ENCODE results near the gene PIEZO1. TPM values are rescaled to one million over a fixed set of nuclear protein-coding genes. Genes with fewer than 3 reads are reported as not detected.

The PIEZO1 gene
- polyA plus RNA-seq, 2 of the 4 experiments (the other 2 are of a cell fraction): 26.1 to 84.7 TPM

GRCh38 chr16:88815227-88815626, 30.2 kb upstream of the PIEZO1 start (continued):
- TF ChIP-seq, protein P1, sequence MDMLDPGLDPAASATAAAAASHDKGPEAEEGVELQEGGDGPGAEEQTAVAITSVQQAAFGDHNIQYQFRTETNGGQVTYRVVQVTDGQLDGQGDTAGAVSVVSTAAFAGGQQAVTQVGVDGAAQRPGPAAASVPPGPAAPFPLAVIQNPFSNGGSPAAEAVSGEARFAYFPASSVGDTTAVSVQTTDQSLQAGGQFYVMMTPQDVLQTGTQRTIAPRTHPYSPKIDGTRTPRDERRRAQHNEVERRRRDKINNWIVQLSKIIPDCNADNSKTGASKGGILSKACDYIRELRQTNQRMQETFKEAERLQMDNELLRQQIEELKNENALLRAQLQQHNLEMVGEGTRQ (IDR thresholded peaks at IDR 0.05): no peak
- no peak for TF ChIP-seq KDM1A (IDR thresholded peaks at IDR 0.05; ENCODE audit: low read depth)
- TF ChIP-seq RARB (CRISPR knock-in tag; IDR thresholded peaks at IDR 0.05): no peak

GRCh38 chr16:88814144-88814502, 29.1 kb upstream of the PIEZO1 start:
- 89% methylated on average over 13 of the region's 13 CpGs for WGBS (ENCODE audit: missing lambda C conversion rate)
- CTCF ChIA-PET: interaction anchor here (0.6 to 3.8 kb wide), 5 partner anchors 43 to 353 kb away, joined by 3 to 28 read pairs (median 3); partner anchors contain the start of genes GALNS and TRAPPC2L
- no peak overlapping the region for H3K4me2 ChIP-seq
- no peak overlapping the region for H3K27ac ChIP-seq
- no peak for DNase-seq (ENCODE audit: low read depth in 1 of 2, low spot score in 1 of 2)
- no peak for FAIRE-seq
- no peak overlapping the region for H3K4me3 ChIP-seq
- POLR2A ChIA-PET: interaction anchor here (4.8 kb wide), 1 partner anchor 43 kb away, joined by 33 read pairs; the partner anchor contains the start of genes GALNS and TRAPPC2L
- H3K9me3 ChIP-seq: no peaks in the 10 kb centered on the region
- TF ChIP-seq ATOH8 (CRISPR knock-in tag; IDR thresholded peaks at IDR 0.05; ENCODE audit: low read depth): no peak
- TF ChIP-seq POLR2A (IDR thresholded peaks at IDR 0.05; ENCODE audit: low read length): no peak
- no peak for TF ChIP-seq ZC3H11A (IDR thresholded peaks at IDR 0.05)
- no peak for TF ChIP-seq CBX2 (IDR thresholded peaks at IDR 0.05; ENCODE audit: borderline replicate concordance, low read depth)
- TF ChIP-seq HES2 (IDR thresholded peaks at IDR 0.05): no peak
- no peak for TF ChIP-seq RNF2 (IDR thresholded peaks at IDR 0.05; ENCODE audit: borderline replicate concordance, low read depth)
- no peak for TF ChIP-seq BHLHE40 (IDR thresholded peaks at IDR 0.05; ENCODE audit: low read depth, low read length)
- peaks cover 21% of the 10 kb centered on the region for H3K4me1 ChIP-seq
- no peak for ATAC-seq

- DNase-seq (ENCODE audit: low read depth in 1 of 2, low spot score in 1 of 2) (no peak), ATAC-seq (no peak), FAIRE-seq (no peak)
- no peaks in the 10 kb centered on the region for H3K9me3 ChIP-seq
- H3K27ac ChIP-seq: peak overlapping the region in 1 of 2 experiments; percentile 98; a peak in 3 of 6 replicates
- H3K4me1 ChIP-seq: peaks cover 21% of the 10 kb centered on the region
- ChIA-PET CTCF (interaction anchor here (0.5 to 3.8 kb wide), 9 partner anchors 8 to 439 kb away, joined by 3 to 28 read pairs (median 4); partner anchors contain the start of genes GALNS and TRAPPC2L), POLR2A (interaction anchor here (3.8 to 4.8 kb wide), 2 partner anchors 29 to 44 kb away, joined by 18 to 33 read pairs; partner anchors contain the start of genes GALNS, PIEZO1 and TRAPPC2L)
- TF ChIP-seq HDAC2 (IDR thresholded peaks at IDR 0.05) (no peak), CEBPB (IDR thresholded peaks at IDR 0.05) (no peak), MAZ (IDR thresholded peaks at IDR 0.05; ENCODE audit: borderline replicate concordance, low read depth, low read length) (no peak), BHLHE40 (IDR thresholded peaks at IDR 0.05; ENCODE audit: low read depth, low read length) (no peak), SMC3 (IDR thresholded peaks at IDR 0.05) (no peak), TP53 (CRISPR knock-in tag; IDR thresholded peaks at IDR 0.05) (no peak), HOXA7 (CRISPR knock-in tag; IDR thresholded peaks at IDR 0.05) (no peak), HOXB13 (CRISPR knock-in tag; IDR thresholded peaks at IDR 0.05; ENCODE audit: low read depth) (no peak), FOXS1 (CRISPR knock-in tag; IDR thresholded peaks at IDR 0.05) (no peak), REST (IDR thresholded peaks at IDR 0.05) (no peak), POLR2AphosphoS2 (conservative IDR thresholded peaks at IDR 0.05; ENCODE audit: low read length) (no peak), ZSCAN20 (CRISPR knock-in tag; IDR thresholded peaks at IDR 0.05) (no peak), ATOH8 (CRISPR knock-in tag; IDR thresholded peaks at IDR 0.05; ENCODE audit: low read depth) (no peak), PHF8 (IDR thresholded peaks at IDR 0.05; ENCODE audit: borderline replicate concordance, low read depth) (no peak), FOSB (CRISPR knock-in tag; IDR thresholded peaks at IDR 0.05) (no peak), KDM5A (IDR thresholded peaks at IDR 0.05) (no peak), PBX3 (IDR thresholded peaks at IDR 0.05) (no peak)
- TF ChIP-seq, protein P1 (IDR thresholded peaks at IDR 0.05): no peak
- H3K4me2 ChIP-seq: peak overlapping the region; percentile 99
- H3K4me3 ChIP-seq: no peak overlapping the region
- 86% methylated on average over 24 of the region's 26 CpGs for WGBS (ENCODE audit: missing lambda C conversion rate)
Measured at GRCh38 chr16:88813269-88814143, 28.5 kb upstream of the PIEZO1 start.
